GM19035 (cell line): Measurements from ENCODE around the gene PRPF8.
"Not testable (repeated sequence)": the region's sequence is repeated elsewhere in the genome, so short reads cannot be mapped to it uniquely, and the experiment has no call there.

ENCODE experiments used
- ATAC-seq: cut with Tn5 transposase; IDR thresholded peaks from one replicate; pipeline ENCODE4 v1.9.1; 2021; ENCODE audit not compliant: unreplicated experiment

Gene PRPF8

GRCh38 chr17:1684378-1685189 is at the start of gene PRPF8:
TSS of gene PRPF8 (minus strand) at chr17:1684867. CDS start at chr17:1684571, 296 bp downstream.
- peak; percentile 98 for ATAC-seq

- ATAC-seq: no peak
These were observed 49.1 kb upstream of the PRPF8 start for GRCh38 chr17:1733759-1734158.

- no peak for ATAC-seq
These were observed 48.2 kb upstream of the PRPF8 start for GRCh38 chr17:1732833-1733321.

GRCh38 chr17:1732241-1732832 is 47.7 kb upstream of the PRPF8 start:
- no peak for ATAC-seq

GRCh38 chr17:1731194-1731506 is 46.5 kb upstream of the PRPF8 start:
- ATAC-seq: no peak

GRCh38 chr17:1730326-1731193 is 45.9 kb upstream of the PRPF8 start:
- ATAC-seq: no peak

- no peak for ATAC-seq
These were observed 45.3 kb upstream of the PRPF8 start for GRCh38 chr17:1729966-1730325.

- ATAC-seq: no peak
These were observed 43.4 kb upstream of the PRPF8 start for GRCh38 chr17:1727876-1728630.

GRCh38 chr17:1727258-1727789 is 42.7 kb upstream of the PRPF8 start:
- no peak for ATAC-seq

- no peak for ATAC-seq
These were observed 42.1 kb upstream of the PRPF8 start for GRCh38 chr17:1726626-1727257.

- ATAC-seq: no peak
These were observed 41.2 kb upstream of the PRPF8 start for GRCh38 chr17:1725642-1726511.

GRCh38 chr17:1724869-1725641 is 40.4 kb upstream of the PRPF8 start:
- peak; percentile 22 for ATAC-seq

GRCh38 chr17:1724351-1724868 is 39.7 kb upstream of the PRPF8 start, which contains the start of gene WDR81:
TSS of gene WDR81 (plus strand) at chr17:1724704. CDS start at chr17:1724960, 256 bp downstream.
- ATAC-seq: peak; percentile 69

- ATAC-seq: not testable (repeated sequence)
These were observed 37.4 kb upstream of the PRPF8 start for GRCh38 chr17:1722022-1722421.

GRCh38 chr17:1720856-1721386 is 36.3 kb upstream of the PRPF8 start:
- ATAC-seq: no peak

- no peak for ATAC-seq
These were observed 33.9 kb upstream of the PRPF8 start for GRCh38 chr17:1718362-1719165.
